HEK293 (cell line): ENCODE measurements around the gene ICOSLG.
"Not testable (repeated sequence)": the region's sequence is repeated elsewhere in the genome, so short reads cannot be mapped to it uniquely, and the experiment has no call there.

Experiments
- CTCF ChIP-seq: fragments of 450-650 bp; formaldehyde crosslinking; IDR thresholded peaks from 2 replicates; pipeline ENCODE4 v1.5.1; 2016; ENCODE audit warnings: missing biosample characterization, missing genetic modification characterization
- RBAK ChIP-seq: fragments of 450-650 bp; formaldehyde crosslinking; IDR thresholded peaks from 2 replicates; pipeline ENCODE4 v1.5.1; 2016; ENCODE audit warnings: missing biosample characterization, missing genetic modification characterization
- YY1 ChIP-seq: fragments of 450-650 bp; formaldehyde crosslinking; IDR thresholded peaks from 2 replicates; pipeline ENCODE4 v1.5.1; 2018; ENCODE audit warnings: missing biosample characterization, missing genetic modification characterization
- ZNF112 ChIP-seq: fragments of 450-650 bp; formaldehyde crosslinking; IDR thresholded peaks from 2 replicates; pipeline ENCODE4 v1.5.0; 2017; ENCODE audit warnings: missing biosample characterization, missing genetic modification characterization
- ZNF184 ChIP-seq: fragments of 450-650 bp; IDR thresholded peaks from 2 replicates; pipeline ENCODE4 v1.5.1; 2018; ENCODE audit warnings: missing biosample characterization, mild to moderate bottlenecking, missing genetic modification characterization
- ZNF302 ChIP-seq: fragments of 450-650 bp; formaldehyde crosslinking; IDR thresholded peaks from 2 replicates; pipeline ENCODE4 v1.5.1; 2016; ENCODE audit warnings: missing biosample characterization, missing genetic modification characterization, low read depth
- ZNF701 ChIP-seq: fragments of 450-650 bp; formaldehyde crosslinking; IDR thresholded peaks from 2 replicates; pipeline ENCODE4 v1.5.1; 2016; ENCODE audit warnings: missing biosample characterization, missing genetic modification characterization

DNA sequence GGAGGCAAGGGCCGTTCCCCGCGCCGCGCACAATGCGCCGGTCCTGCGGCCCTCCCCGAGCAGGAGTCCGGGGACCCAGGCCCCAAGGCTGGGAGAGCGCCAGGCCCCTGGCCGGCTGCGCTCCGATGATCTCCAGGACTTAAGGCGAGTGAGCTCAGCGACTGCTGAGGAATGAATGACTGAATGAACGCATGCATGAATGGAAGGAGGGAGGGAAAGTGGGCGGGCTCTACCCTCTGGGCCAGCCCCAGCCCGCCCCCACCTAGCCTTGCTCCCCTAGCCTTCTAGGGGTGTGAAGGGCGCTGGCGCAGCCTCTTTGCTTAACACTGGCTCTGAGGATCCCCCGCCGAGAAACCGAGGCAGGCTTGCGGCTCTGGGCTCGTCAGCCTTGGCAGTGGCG, 538 bp upstream of the ICOSLG start:
- TF ChIP-seq CTCF (tag by site-specific recombination); ZNF112 (tag by site-specific recombination); RBAK (tag by site-specific recombination); YY1 (tag by site-specific recombination); ZNF184; ZNF701; ZNF302 (tag by site-specific recombination): not testable (repeated sequence)
